ENCODE measurements around the gene CFHR5.

DNA sequence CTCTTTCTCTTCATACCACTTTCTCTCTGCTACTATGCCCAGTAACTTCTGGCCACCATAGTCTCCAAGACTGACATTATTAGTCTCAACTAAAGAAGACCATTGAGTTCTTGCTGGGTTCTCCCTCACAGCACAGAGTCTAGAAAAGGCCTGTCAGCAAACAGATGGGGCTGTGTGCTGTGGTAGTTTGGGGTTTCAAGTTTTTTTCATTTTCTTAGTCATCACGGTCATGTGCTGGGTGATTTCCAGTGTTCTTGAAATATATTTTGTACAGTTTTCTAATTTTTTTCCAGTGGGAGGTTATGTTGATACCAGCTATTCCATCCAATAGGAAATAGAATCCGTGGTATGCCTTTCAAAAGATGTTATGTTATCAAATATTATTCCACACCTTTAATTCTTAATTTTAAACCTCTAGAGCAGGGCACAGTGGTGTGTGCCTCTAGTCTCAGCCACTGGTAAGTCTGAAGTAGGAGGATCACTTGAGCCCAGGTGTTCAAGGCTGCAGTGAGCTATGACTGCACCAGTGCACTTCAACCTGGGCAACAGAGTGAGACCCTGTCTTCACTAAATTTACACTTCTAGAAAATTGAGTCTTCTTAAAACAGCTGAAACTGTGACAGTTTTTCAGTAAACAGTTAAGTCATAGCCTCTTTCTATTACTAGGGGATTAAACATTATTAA, 25.5 kb upstream of the CFHR5 start:
- TF ChIP-seq POLR2AphosphoS5 (IDR thresholded peaks at IDR 0.05; ENCODE audit: borderline replicate concordance, low read depth, low read length) (no peak), EZH2 (IDR thresholded peaks at IDR 0.05) (no peak), FOXP2 (optimal IDR thresholded peaks at IDR 0.05; ENCODE audit: control extremely low read depth, extremely low read length, insufficient read depth) (no peak)
